MM.1S (cell line): ENCODE results near the gene TBC1D16.

Source experiments
- EZH2 ChIP-seq: fragments of 300-600 bp; sonication (generic); optimal IDR thresholded peaks from 2 replicates; pipeline ENCODE3; 2017; ENCODE audit warnings: low read depth, mild to moderate bottlenecking, antibody characterized with exemption, low read length, mixed read lengths
- EZH2phosphoT487 ChIP-seq: fragments of 300-600 bp; sonication (generic); IDR thresholded peaks from 2 replicates; pipeline ENCODE4 v1.6.1; 2018; ENCODE audit warnings: antibody characterized with exemption, low read length
- TF ChIP-seq, protein P1 (sequence below): fragments of 300-600 bp; sonication (generic); IDR thresholded peaks from 2 replicates; pipeline ENCODE4 v1.5.1; 2016; ENCODE audit warnings: antibody characterized with exemption, low read length, mixed read lengths

DNA sequence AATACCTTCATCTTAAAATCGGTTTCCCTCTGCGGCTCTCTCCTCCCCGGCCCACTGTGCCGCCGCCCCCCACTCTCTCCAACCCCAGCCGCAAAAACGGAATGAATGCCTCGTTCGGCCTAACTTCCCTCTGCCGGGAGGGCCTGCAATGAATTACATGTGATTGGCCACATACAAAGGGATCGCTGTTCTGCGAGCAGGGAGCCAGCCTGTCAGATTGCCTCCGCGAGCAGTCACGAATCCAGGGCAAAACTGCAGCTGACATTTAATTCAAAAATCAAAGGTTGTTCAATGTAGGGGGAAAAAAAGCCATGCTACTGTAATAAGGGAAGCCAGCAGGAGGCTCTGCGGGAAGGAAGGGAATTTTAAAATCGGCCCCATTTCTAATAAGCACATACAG, 84.9 kb downstream of the TBC1D16 start:
- TF ChIP-seq, protein P1, sequence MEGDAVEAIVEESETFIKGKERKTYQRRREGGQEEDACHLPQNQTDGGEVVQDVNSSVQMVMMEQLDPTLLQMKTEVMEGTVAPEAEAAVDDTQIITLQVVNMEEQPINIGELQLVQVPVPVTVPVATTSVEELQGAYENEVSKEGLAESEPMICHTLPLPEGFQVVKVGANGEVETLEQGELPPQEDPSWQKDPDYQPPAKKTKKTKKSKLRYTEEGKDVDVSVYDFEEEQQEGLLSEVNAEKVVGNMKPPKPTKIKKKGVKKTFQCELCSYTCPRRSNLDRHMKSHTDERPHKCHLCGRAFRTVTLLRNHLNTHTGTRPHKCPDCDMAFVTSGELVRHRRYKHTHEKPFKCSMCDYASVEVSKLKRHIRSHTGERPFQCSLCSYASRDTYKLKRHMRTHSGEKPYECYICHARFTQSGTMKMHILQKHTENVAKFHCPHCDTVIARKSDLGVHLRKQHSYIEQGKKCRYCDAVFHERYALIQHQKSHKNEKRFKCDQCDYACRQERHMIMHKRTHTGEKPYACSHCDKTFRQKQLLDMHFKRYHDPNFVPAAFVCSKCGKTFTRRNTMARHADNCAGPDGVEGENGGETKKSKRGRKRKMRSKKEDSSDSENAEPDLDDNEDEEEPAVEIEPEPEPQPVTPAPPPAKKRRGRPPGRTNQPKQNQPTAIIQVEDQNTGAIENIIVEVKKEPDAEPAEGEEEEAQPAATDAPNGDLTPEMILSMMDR, result no peak
- no peak for TF ChIP-seq EZH2phosphoT487
- no peak for TF ChIP-seq EZH2
